ENCODE measurements around the gene RTN4R.

The RTN4R gene

GRCh38 chr22:20224256-20224626 is 43.9 kb downstream of the RTN4R start:
- in situ Hi-C loops (cut with MboI; ENCODE audit: low pct_unique_long_range_greater_than_20kb, low sequenced_read_pairs) = no loop called here

GRCh38 chr22:20223421-20224255 is 44.5 kb downstream of the RTN4R start:
- no peak for DNase-seq
- in situ Hi-C loops (cut with MboI; ENCODE audit: low pct_unique_long_range_greater_than_20kb, low sequenced_read_pairs) = no loop called here

More at GRCh38 chr22:20224256-20224626, 43.9 kb downstream of the RTN4R start:
- no peak for DNase-seq

GRCh38 chr22:20222764-20223420 is 45.2 kb downstream of the RTN4R start:
- in situ Hi-C loops (cut with MboI; ENCODE audit: low pct_unique_long_range_greater_than_20kb, low sequenced_read_pairs) = no loop called here
- DNase-seq = no peak

GRCh38 chr22:20221421-20222340 is 46.4 kb downstream of the RTN4R start:
- DNase-seq = no peak
- in situ Hi-C loops (cut with MboI; ENCODE audit: low pct_unique_long_range_greater_than_20kb, low sequenced_read_pairs) = no loop called here

GRCh38 chr22:20220629-20221026 is 47.5 kb downstream of the RTN4R start:
- no peak for DNase-seq
- in situ Hi-C loops (cut with MboI; ENCODE audit: low pct_unique_long_range_greater_than_20kb, low sequenced_read_pairs) = no loop called here

- peak; percentile 16 for DNase-seq
- in situ Hi-C loops (cut with MboI; ENCODE audit: low pct_unique_long_range_greater_than_20kb, low sequenced_read_pairs) = no loop called here
These were observed 48.2 kb downstream of the RTN4R start for GRCh38 chr22:20219667-20220628.

DNA sequence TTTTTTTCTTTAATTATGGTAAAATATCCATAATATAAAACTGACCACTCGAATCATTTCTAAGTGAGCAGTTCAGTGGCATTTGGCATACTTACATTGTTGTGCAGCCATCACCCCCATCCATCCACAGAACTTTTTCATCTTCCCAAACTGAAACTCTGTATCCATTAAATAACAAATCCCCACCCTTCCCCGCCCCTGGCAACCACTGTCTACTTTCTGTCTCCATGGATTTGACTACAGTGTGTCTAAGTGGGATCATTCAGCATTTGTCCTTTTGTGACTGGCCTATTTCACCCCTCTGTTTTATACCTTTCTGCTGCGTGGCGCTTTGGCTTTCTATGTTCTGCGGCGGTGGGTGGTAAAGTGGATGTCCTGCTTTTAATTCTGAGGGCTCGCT is 49.1 kb downstream of the RTN4R start:
- no peak for DNase-seq
- in situ Hi-C loops (cut with MboI; ENCODE audit: low pct_unique_long_range_greater_than_20kb, low sequenced_read_pairs) = no loop called here

DNA sequence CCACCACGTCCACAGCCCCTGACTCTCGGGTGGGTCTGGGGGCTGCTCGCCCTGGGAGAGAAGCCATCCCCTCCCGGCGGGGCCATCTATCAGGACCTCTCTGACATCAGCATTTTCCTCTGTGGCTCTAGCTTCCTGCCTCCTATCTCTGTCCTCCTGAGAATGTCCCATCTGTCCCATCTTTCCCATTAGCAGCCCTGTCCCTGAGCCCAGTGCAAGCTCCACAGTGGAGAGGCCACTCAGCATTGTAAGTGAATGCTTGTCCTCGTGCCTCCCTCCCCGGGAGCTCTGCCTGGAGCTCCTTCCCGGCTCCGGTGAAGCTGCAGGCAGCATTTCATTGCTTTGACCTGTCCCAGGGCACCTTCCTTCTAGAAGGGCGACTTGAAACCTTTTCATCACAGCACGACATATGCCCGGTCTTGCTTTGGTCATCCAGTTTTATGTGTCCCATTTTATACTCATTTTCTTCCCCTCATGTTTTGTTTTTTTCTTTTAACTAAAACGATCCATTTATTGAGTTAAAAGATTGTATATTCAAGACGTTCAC is 49.7 kb downstream of the RTN4R start:
- in situ Hi-C loops (cut with MboI; ENCODE audit: low pct_unique_long_range_greater_than_20kb, low sequenced_read_pairs) = no loop called here
- DNase-seq = no peak

DNA sequence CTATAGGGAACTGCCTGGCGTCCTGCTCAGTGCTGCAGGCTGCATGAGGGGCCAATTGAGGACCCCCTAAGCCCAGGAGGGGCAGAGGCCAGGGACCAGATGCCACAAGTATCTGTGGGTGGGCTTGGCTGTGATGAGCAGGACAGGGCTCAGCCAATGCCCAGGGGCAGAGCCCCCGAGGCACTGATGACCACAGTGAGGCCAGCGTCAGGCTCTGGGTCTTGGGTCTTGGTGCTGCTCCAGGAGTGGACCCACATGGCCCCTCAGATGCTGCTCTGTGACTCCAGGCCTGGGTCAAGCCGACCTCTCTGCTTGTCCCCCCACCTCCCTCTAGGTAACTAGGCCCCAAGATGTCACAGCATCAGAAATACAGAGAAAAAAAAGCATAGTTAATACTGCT is 50.6 kb downstream of the RTN4R start:
- DNase-seq = no peak
- in situ Hi-C loops (cut with MboI; ENCODE audit: low pct_unique_long_range_greater_than_20kb, low sequenced_read_pairs) = no loop called here

DNA sequence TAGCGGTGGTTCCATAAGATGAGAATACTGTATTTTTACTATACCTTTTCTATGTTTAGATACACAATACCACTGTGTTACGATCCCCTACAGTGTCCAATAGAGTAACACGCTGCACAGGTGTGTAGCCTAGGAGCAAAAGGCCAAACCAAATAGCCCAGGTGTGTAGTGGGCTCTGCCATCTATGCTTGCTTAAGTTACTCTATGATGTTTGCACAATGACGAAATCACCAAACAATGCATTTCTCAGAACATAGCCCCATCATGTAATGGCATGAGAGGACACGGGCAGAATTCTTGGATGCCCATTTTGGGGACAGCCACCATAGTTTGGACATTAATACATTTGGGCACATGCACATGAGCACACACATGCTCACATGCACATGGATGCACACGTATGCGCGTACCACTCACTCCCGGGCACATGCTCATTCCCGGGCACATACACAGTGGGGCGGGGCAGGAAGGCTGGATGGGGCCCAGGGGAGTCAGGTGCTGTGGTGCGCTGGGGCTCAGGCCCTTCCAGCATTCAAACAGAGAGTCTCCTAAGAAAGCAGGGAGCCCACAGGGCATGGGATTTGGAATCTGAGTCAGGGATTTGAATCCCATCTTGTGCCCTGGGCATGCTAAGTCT is 51.1 kb downstream of the RTN4R start:
- in situ Hi-C loops (cut with MboI; ENCODE audit: low pct_unique_long_range_greater_than_20kb, low sequenced_read_pairs) = no loop called here
- no peak for DNase-seq

- in situ Hi-C loops (cut with MboI; ENCODE audit: low pct_unique_long_range_greater_than_20kb, low sequenced_read_pairs) = no loop called here
- no peak for DNase-seq
These were observed 52.4 kb downstream of the RTN4R start for GRCh38 chr22:20215742-20216141.

DNA sequence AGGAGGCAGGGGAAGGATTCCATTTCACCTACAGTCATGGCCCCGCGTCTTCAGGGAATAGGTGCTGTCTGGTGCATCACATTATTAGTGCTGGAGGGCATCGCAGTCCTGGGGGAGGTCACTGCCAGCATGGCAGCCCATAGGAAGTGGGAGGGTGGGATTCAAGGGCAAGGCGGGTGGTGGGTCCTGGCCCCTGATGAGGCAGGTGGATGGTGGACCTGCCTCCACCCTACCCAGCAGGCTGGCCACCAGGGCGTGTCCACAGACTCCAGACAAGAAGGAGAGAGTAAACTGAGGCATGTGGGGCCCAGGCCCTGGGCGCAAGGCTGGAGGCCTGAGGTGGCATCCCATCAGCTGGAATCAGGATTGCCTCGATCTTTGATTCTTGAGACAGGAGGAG is 53.3 kb downstream of the RTN4R start:
- no peak for DNase-seq
- in situ Hi-C loops (cut with MboI; ENCODE audit: low pct_unique_long_range_greater_than_20kb, low sequenced_read_pairs) = no loop called here

DNA sequence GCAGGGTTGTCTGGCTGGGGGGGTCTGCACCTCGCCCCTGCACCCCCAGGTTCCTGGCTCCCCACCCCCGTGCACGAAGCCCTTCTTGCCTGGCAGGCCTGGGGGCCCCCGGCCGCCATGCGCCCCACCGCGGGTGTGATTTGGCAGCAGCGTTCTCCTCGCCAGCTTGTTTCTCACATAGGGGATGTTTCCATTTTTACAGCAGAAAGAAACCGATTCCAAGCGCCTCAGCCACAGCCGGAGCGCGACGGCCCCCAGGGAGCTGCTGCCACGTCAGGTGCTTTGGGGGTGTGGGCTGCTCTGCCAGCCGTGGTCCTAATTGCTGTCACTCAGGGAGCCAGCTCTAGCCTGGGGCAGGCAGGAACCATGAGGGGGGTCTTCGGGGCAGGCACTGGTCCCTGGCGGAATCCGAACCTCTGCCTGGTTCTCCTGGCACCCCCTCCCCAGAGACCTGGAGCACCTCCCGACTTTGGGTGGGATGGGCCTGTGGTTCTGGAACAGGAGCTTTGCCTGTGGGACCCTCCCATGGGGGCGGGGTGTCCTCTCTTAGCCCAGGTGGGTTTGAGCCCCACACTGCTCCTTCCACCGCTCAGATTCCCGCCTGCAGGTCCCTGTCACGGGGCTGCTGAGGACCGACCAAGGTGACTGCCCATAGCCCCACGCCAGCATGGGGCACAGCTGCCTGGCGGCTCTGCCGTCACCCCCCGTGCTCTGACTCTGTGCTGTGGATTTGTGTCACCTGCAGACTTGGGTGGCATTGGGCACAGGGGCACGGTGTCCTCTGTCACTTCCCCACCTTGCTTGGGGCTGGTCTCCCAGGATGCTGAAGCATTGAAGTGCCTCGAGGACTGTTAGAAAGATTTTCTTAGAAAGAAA is 54.0 kb downstream of the RTN4R start:
- in situ Hi-C loops (cut with MboI; ENCODE audit: low pct_unique_long_range_greater_than_20kb, low sequenced_read_pairs) = no loop called here
- no peak for DNase-seq

- in situ Hi-C loops (cut with MboI; ENCODE audit: low pct_unique_long_range_greater_than_20kb, low sequenced_read_pairs) = no loop called here
- DNase-seq = no peak
These were observed 55.1 kb downstream of the RTN4R start for GRCh38 chr22:20212754-20213699.

GRCh38 chr22:20211997-20212753 is 55.9 kb downstream of the RTN4R start:
- no peak for DNase-seq
- in situ Hi-C loops (cut with MboI; ENCODE audit: low pct_unique_long_range_greater_than_20kb, low sequenced_read_pairs) = no loop called here

Measured in KBM-7 (cell line).